COLO829 (cell line): ENCODE data around the gene WDTC1.

ENCODE experiments used
- DNase-seq: peaks from one replicate; pipeline ENCODE4 v3.0.0; 2012; ENCODE audit warnings: low spot score

The WDTC1 gene

DNA sequence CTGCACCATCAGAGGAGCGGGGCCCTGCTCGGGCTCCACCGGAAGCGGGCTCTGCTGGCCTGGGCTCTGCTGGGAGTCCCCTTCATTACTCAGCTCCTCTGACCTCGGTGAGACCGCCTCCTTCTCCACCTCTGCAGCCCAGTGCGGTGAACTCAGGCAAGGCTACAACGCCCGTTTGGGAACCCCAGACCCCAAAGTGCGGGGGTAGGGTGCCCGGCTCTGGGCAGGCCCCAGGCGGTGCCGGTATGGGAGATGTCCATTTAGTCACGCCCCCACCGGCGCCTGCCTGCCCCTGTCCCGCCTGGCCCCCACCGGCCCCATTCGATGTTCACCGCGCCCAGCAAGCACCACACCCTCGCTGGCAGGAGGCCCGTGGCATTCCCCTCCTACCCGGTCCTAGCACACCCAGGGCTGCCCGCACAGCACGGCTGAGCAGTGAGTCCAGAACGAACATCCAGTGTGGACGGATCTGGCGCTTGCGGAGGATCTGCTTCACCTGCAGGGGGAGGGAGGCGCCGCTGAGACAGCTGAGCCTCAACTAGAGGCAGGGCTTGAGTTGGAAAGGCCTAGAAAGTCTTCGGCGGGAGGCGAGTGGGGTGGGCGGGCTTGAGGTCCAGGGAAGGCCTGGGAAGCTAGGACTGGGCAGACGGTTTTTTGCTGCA, 122.3 kb downstream of the WDTC1 start:
- no peak for DNase-seq

DNA sequence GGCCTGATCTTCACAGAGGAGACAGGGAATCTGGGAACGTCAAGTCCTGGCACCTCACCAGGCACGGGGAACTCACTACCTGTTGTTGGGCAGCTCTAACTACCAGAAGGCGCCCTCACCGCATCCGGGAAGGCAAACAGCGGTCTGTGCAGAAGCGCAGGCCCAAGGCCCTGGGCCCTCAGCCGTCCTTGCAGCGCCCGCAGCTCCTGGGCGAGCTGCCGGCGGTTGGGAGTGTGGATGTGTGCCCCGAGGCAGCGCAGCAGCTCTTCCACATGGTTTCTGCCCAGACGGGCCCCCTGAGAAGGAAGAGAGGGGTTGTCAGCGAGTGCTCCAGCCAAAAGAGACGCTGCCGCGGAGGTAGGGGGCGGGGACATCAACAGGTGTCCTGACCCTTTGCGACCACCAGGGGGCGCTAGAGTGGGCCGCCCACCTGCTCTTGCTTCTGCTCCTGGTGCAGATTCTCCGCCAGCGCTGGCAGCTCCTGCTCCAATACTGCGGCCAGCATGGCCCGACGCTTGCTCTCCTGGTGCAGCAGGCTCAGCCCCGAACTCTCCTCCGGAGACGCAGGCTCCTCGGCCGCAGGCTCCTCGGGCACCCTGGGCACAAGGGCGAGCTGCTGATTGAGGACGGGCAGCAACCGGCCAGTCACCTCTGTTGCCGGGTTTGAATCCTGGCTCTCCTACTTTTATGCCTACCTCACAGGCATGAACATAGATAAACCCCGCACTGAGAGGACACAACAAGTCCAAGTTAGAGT, 123.0 kb downstream of the WDTC1 start:
- DNase-seq = peak; percentile 78
